Measurements from ENCODE around the gene RASSF5.

- TF ChIP-seq, protein P1, sequence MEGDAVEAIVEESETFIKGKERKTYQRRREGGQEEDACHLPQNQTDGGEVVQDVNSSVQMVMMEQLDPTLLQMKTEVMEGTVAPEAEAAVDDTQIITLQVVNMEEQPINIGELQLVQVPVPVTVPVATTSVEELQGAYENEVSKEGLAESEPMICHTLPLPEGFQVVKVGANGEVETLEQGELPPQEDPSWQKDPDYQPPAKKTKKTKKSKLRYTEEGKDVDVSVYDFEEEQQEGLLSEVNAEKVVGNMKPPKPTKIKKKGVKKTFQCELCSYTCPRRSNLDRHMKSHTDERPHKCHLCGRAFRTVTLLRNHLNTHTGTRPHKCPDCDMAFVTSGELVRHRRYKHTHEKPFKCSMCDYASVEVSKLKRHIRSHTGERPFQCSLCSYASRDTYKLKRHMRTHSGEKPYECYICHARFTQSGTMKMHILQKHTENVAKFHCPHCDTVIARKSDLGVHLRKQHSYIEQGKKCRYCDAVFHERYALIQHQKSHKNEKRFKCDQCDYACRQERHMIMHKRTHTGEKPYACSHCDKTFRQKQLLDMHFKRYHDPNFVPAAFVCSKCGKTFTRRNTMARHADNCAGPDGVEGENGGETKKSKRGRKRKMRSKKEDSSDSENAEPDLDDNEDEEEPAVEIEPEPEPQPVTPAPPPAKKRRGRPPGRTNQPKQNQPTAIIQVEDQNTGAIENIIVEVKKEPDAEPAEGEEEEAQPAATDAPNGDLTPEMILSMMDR (IDR thresholded peaks at IDR 0.05): no peak
- no peak for TF ChIP-seq EZH2 (IDR thresholded peaks at IDR 0.05; ENCODE audit: borderline replicate concordance, insufficient read depth, low read depth, low read length, poor library complexity, severe bottlenecking)
Measured at GRCh38 chr1:206518743-206519142, 11.4 kb downstream of the RASSF5 start.

All from B cell (primary cell).